Panc1 (cell line): ENCODE data around the gene HOPX. TPM values are rescaled to one million over a fixed set of nuclear protein-coding genes. Genes with fewer than 3 reads are reported as not detected.
A peak's percentile ranks its signal among the peaks of the same experiment; 100 is the strongest.

Source experiments
- ATAC-seq: fragments of 200-7000 bp; cut with Tn5 transposase; 2 replicates; pipeline ENCODE4 v1.9.1; 2020; ENCODE audit warnings: mild to moderate bottlenecking, moderate library complexity
- BruUV-seq: library from RNA; stranded (reverse); fragments of 400-500 nt; replicated peaks from 2 replicates; lab custom pipeline; 2021; lab: Mats Ljungman, UMichigan
- CTCF ChIA-PET: fragments of 300-600 bp; sonication (Branson Sonifier 250); formaldehyde crosslinking; loops from one replicate; lab custom pipeline; 2022; ENCODE audit warnings: antibody characterized with exemption; lab: Charles Lee
- POLR2A ChIA-PET: fragments of 300-600 bp; sonication (Branson Sonifier 250); formaldehyde crosslinking; loops from one replicate; lab custom pipeline; 2022; ENCODE audit warnings: antibody characterized with exemption; lab: Charles Lee
- DNase-seq: peaks from one replicate; pipeline ENCODE4 v3.0.0-alpha.2; 2010; ENCODE audit warnings: low read depth, low spot score
- H3K27ac ChIP-seq: 2 replicates; pipeline ENCODE4 v1.5.1; 2011; ENCODE audit warnings: mild to moderate bottlenecking, low read length, inconsistent platforms
- H3K27me3 ChIP-seq: fragments of 200-500 bp; sonication (Bioruptor generic); 2 replicates; pipeline ENCODE4 v1.6.0; 2014; ENCODE audit warnings: low read length, inconsistent platforms; ENCODE audit not compliant: control insufficient read depth, insufficient read depth
- H3K36me3 ChIP-seq: fragments of 200-500 bp; sonication (Bioruptor generic); 2 replicates; pipeline ENCODE4 v1.5.1; 2014; ENCODE audit warnings: inconsistent platforms, mild to moderate bottlenecking, low read length, moderate library complexity; ENCODE audit not compliant: control insufficient read depth, insufficient read depth
- H3K4me1 ChIP-seq: 2 replicates; pipeline ENCODE4 v1.5.1; 2011; ENCODE audit warnings: inconsistent platforms, mild to moderate bottlenecking, low read length, moderate library complexity; ENCODE audit not compliant: control insufficient read depth, insufficient read depth
- H3K4me3 ChIP-seq, 2 experiments: 2 replicates each; pipeline ENCODE4 v1.5.1; 2011 to 2012; ENCODE audit warnings: low read depth in 2 of 2, low read length in 2 of 2, mild to moderate bottlenecking in 2 of 2, inconsistent platforms in 1 of 2, moderate library complexity in 1 of 2
- H3K9me3 ChIP-seq: fragments of 200-500 bp; sonication (Bioruptor generic); 2 replicates; pipeline ENCODE4 v1.5.1; 2014; ENCODE audit warnings: low read depth, mild to moderate bottlenecking, inconsistent platforms, low read length, moderate library complexity; ENCODE audit not compliant: control insufficient read depth, insufficient read depth
- CTCF ChIP-seq: fragments of 450-650 bp; IDR thresholded peaks from 2 replicates; pipeline ENCODE4 v1.5.1; 2017; ENCODE audit warnings: mild to moderate bottlenecking
- POLR2AphosphoS5 ChIP-seq: IDR thresholded peaks from 2 replicates; pipeline ENCODE4 v1.6.1; 2012; ENCODE audit warnings: mild to moderate bottlenecking, low read depth, low read length, moderate library complexity
- SIN3A ChIP-seq: IDR thresholded peaks from 2 replicates; pipeline ENCODE4 v1.6.1; 2012; ENCODE audit warnings: low read depth, mild to moderate bottlenecking, low read length, moderate library complexity, borderline replicate concordance; ENCODE audit not compliant: insufficient read depth
- TCF7L2 ChIP-seq: IDR thresholded peaks from 2 replicates; pipeline ENCODE4 v1.6.1; 2011; ENCODE audit warnings: mild to moderate bottlenecking, low read depth, low read length, inconsistent platforms
- in situ Hi-C: cut with HindIII; loops from 2 replicates; pipeline ENCODE4 v1.10.0; 2016; ENCODE audit warnings: low sequenced_read_pairs, low pct_unique_long_range_greater_than_20kb
- intact Hi-C: fragments of 100-400 bp; cut with micrococcal nuclease; formaldehyde crosslinking; loops from one replicate; pipeline ENCODE4 v1.10.0; 2022; ENCODE audit not compliant: unreplicated experiment
- total RNA-seq: library from RNA; stranded (reverse); gene quantifications from one replicate; pipeline ENCODE4 v1.2.1, GENCODE V29; 2021; ENCODE audit not compliant: unreplicated experiment
- TF ChIP-seq, protein P1 (sequence below), 2 experiments: IDR thresholded peaks; 2 replicates each; pipeline ENCODE4 v1.6.1; 2011 to 2012; ENCODE audit warnings: low read depth in 2 of 2, control low read depth in 1 of 2, low read length in 1 of 2, mild to moderate bottlenecking in 1 of 2, moderate library complexity in 1 of 2; ENCODE audit not compliant: insufficient read depth in 1 of 2

Gene HOPX
- total RNA-seq, 1 experiment from 2014 or later = not detected

DNA sequence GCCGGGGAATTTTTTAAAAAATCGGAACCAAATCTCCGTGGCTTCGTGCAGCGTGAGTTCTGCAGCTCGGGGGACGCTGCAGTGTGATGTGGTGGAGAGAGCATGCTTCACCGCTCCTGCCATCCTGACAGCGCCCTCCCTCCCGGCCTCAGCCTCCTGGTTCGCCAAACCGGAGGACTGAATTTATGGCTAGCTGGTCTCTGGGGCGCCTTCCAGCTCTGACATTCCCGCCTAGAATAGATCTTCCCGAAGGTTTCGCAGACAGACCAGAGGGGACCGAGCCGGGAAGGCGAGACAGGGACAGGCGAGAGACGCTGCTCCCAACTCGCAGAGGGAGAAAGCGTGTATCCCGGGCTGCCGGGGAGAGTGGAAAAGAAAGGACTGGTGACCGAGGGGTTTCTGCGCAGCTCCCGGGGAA, 25.9 kb downstream of the HOPX start:
- peak overlapping the region; percentile 25 to 28; a peak in 3 of 4 replicates for H3K4me3 ChIP-seq
- CTCF ChIA-PET = no interaction called here
- peaks cover 22% of the 10 kb centered on the region for H3K27me3 ChIP-seq
- DNase-seq (no peak), ATAC-seq (peak; percentile 69)
- H3K27ac ChIP-seq = no peak overlapping the region
- TF ChIP-seq, protein P1, sequence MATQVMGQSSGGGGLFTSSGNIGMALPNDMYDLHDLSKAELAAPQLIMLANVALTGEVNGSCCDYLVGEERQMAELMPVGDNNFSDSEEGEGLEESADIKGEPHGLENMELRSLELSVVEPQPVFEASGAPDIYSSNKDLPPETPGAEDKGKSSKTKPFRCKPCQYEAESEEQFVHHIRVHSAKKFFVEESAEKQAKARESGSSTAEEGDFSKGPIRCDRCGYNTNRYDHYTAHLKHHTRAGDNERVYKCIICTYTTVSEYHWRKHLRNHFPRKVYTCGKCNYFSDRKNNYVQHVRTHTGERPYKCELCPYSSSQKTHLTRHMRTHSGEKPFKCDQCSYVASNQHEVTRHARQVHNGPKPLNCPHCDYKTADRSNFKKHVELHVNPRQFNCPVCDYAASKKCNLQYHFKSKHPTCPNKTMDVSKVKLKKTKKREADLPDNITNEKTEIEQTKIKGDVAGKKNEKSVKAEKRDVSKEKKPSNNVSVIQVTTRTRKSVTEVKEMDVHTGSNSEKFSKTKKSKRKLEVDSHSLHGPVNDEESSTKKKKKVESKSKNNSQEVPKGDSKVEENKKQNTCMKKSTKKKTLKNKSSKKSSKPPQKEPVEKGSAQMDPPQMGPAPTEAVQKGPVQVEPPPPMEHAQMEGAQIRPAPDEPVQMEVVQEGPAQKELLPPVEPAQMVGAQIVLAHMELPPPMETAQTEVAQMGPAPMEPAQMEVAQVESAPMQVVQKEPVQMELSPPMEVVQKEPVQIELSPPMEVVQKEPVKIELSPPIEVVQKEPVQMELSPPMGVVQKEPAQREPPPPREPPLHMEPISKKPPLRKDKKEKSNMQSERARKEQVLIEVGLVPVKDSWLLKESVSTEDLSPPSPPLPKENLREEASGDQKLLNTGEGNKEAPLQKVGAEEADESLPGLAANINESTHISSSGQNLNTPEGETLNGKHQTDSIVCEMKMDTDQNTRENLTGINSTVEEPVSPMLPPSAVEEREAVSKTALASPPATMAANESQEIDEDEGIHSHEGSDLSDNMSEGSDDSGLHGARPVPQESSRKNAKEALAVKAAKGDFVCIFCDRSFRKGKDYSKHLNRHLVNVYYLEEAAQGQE (IDR thresholded peaks at IDR 0.05; ENCODE audit: insufficient read depth in 1 of 2, low read depth in 2 of 2, low read length in 1 of 2) = no peak
- TF ChIP-seq SIN3A (no peak), CTCF (no peak), TCF7L2 (no peak), POLR2AphosphoS5 (no peak)
- in situ Hi-C loops = no loop called here
- H3K9me3 ChIP-seq = no peaks in the 10 kb centered on the region
- BruUV-seq = no TSS peak
- POLR2A ChIA-PET = interaction anchor here (0.5 kb wide), 1 partner anchor 130 kb away, joined by 3 read pairs; no protein-coding TSS in a partner anchor
- no peaks in the 10 kb centered on the region for H3K4me1 ChIP-seq
- H3K36me3 ChIP-seq = no peaks in the 10 kb centered on the region
- intact Hi-C loops = no loop called here

GRCh38 chr4:56654238-56654632, 26.9 kb downstream of the HOPX start:
- Histone ChIP-seq H3K27me3 (peaks cover 18% of the 10 kb centered on the region), H3K9me3 (no peaks in the 10 kb centered on the region), H3K36me3 (no peaks in the 10 kb centered on the region), H3K27ac (no peak overlapping the region), H3K4me1 (no peaks in the 10 kb centered on the region), H3K4me3 (no peak overlapping the region)
- DNase-seq (no peak), ATAC-seq (no peak)
- intact Hi-C loops = no loop called here
- in situ Hi-C loops = no loop called here
- POLR2A ChIA-PET = no interaction called here
- CTCF ChIA-PET = no interaction called here
- BruUV-seq = no TSS peak
- TF ChIP-seq, protein P1 (IDR thresholded peaks at IDR 0.05; ENCODE audit: insufficient read depth in 1 of 2, low read depth in 2 of 2, low read length in 1 of 2) = no peak
- TF ChIP-seq POLR2AphosphoS5 = no peak
- no peak for TF ChIP-seq CTCF
- TF ChIP-seq SIN3A = no peak
- no peak for TF ChIP-seq TCF7L2
